Right renal cortex interstitium (tissue), 3 donors: ENCODE measurements around the gene PTCH2. TPM values are rescaled to one million over a fixed set of nuclear protein-coding genes. Genes with fewer than 3 reads are reported as not detected.
"Not testable (repeated sequence)": the region's sequence is repeated elsewhere in the genome, so short reads cannot be mapped to it uniquely, and the experiment has no call there.

Experiments
- DNase-seq, 3 donors: peaks; one replicate each; pipeline ENCODE4 v3.0.0-alpha.2; 2013; ENCODE audit warnings: low read depth in 3 of 3, low spot score in 2 of 3
- polyA plus RNA-seq, 3 donors: library from polyadenylated mRNA; unstranded; fragments of 120-200 nt; gene quantifications; one replicate each; pipeline ENCODE4 v1.2.1, GENCODE V29; 2013; ENCODE audit not compliant: insufficient read length in 3 of 3

Gene PTCH2
- polyA plus RNA-seq, 3 donors, result 2.9 to 3.3 (median 3.2) TPM

DNA sequence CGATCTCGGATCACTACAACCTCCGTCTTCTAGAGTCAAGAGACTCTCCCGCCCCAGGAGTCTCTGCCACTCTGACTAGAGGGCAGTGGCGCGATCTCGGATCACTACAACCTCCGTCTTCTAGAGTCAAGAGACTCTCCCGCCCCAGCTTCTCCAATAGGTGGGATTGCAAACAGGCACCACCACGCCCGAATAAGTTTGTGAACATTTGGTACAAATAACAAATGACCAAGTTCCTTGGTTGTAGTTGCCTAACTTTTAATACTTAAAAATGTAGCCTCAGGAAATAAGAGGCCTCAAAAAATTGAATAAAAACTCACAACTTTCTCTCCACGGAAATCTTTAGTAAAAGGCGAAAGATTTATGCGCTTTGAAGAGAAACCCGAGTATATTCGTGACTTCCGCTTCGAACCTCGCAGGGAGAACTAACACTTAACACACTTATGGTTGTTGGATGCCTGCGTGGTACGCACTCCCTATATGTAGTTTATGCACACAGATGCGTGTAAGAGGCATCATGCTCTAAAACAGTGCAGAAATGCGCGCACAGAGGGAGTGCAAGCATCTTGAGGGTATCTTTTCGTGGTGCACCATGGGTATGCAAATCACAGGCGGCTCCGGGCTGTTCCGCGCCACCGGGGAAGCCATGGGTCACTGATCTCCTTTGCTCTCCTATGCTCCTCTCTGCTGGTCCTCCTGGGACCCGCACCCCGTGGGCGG is 23.3 kb downstream of the PTCH2 start:
- peak in 2 of 3 donors; percentile 78 to 92 for DNase-seq

DNA sequence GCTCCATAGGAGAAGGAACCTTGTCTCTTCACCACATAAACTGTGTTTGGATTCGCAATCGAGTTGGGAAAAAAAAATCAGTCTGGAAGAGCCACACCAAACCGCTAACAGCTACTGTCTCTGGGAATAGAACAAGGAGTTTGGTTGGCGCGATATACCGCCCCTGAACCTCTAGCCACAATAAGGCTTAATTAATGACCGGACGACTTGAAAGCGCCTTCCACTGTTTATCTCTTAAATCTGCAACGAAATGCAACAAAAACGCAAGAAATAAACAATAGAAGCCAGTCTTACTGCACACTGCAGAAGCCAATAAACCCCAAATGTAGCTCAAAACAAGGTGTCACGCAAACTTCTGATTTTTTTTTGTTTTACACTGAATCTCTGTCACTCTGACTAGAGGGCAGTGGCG is 23.9 kb downstream of the PTCH2 start:
- no peak for DNase-seq

DNA sequence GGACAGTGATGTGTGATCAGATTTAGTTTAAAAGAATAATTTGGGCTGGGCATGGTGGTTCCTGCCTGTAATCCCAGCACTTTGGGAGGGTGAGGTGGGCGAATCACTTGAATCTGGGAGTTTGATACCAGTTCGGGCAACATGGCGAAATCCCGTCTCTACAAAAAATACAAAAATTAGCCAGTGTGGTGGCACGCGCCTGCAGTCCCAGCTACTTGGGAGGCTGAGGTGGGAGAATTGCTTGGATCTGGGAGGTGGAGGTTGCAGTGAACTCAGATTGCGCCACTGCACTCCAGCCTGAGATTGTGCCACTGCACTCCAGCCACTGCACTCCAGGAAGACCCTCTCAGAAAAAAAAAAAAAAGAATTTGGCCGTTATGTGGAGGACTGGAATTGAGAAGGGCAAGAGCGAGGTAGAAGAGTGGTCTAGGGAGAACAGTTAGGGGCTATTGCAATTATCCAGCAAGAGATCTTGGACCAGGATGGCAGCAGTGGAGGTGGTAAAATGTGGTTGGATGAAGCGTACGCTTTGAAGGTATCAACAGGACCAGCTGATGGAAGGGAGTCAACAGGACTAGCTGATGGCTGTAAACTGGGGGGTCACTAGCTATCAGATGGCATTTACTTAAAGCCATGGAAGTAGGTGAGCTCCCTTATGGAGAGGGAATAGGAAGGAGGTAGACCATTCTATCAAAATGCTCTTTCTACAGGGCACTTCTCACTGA is 25.1 kb downstream of the PTCH2 start:
- no peak for DNase-seq

DNA sequence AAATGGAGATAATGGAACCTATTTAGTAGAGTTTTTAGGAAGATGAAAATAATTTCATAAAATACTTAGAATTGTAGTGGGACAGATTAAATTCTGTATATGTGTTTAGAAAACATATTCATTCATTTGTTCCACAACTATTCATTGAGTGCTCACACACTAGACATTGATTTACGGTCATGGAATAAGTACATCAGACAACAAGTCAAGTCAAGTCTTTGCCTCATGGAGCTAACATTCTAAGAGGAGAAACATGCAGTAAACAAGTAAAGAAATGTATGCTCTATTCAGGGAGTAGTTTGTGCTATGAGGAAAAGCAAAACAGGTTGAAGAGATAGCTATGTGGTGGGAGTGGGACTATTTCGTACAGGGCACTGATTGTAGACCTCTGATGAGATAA is 25.7 kb downstream of the PTCH2 start:
- no peak for DNase-seq

DNA sequence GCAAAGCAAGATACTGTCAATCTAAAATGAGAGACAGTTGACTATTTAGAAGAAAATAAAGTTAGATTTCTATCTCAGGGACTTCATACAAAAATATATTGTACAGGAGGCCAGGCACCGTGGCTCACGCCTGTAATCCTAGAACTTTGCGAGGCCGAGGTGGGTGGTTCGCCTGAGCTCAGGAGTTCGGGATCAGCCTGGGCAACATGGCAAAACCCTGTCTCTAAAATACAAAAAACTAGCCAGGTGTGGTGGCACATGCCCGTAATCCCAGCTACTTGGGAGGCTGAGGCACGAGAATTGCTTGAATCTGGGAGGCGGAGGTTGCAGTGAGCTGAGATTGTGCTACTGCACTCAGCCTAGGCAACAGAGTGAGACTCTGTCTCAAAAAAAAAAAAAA is 27.1 kb downstream of the PTCH2 start:
- DNase-seq, result not testable (repeated sequence)

DNA sequence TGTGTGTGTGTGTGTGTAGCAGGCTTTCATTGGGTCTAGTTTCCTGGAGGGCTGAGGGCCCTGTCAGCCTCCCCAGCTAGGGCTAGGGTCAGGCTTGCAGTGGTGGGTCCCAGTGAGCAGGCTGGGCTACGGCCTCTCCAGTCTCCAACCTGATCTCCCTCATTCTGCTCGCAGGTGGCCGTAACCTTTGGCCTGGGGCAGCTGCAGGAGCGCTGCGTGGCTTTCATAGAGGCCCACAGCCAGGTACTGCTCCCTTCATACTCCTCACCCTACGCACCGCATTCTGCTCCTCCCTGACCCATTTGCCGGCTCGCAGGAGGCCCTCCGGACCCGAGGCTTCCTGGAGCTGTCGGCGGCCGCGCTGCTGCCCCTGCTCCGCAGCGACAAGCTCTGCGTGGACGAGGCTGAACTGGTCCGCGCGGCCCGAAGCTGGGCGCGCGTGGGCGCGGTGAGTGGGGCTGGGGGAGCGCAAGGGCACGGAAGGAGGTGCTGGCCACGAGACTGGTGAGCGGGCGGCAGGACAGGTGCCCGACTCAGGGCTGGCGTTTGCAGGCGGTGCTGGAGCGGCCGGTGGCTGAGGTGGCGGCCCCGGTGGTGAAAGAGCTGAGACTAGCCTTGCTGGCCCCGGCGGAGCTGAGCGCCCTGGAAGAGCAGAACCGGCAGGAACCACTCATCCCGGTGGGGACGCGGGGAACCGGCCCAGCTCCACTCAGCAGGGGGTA is 30.1 kb downstream of the PTCH2 start:
- no peak for DNase-seq

DNA sequence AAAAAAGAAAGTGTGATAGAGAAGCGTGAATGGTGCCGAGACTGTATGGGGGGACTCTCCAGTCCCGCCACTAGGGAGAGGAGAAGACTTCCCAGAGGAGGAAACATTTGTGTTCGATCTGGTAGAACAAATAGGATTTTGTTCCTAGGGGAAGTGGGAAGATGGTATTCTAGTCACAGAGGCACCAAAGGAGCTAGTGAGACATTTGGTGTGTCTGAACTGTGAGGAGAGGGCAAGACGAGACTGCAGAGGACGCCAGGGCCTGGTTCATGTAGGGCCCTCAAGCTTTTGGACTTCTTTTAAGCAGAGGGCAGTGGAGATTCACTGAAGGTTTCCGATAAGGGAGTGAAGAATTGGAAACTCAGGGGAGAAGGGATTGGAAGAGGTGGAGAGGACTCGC is 31.8 kb downstream of the PTCH2 start:
- no peak for DNase-seq

DNA sequence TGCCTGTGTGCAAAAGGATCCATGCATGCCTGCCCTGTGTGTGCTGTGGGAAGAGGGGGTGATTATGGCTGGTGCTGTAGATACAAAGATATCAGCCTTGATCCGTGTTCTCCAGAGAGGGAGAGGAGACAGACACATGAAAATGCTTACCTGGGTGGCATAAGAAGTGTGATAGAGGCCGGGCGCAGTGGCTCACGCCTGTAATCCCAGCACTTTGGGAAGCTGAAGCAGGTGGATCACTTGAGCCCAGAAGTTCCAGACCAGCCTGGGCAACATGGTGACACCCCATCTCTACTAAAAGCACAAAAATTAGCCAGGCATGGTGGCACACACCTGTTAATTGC is 32.3 kb downstream of the PTCH2 start:
- not testable (repeated sequence) for DNase-seq

DNA sequence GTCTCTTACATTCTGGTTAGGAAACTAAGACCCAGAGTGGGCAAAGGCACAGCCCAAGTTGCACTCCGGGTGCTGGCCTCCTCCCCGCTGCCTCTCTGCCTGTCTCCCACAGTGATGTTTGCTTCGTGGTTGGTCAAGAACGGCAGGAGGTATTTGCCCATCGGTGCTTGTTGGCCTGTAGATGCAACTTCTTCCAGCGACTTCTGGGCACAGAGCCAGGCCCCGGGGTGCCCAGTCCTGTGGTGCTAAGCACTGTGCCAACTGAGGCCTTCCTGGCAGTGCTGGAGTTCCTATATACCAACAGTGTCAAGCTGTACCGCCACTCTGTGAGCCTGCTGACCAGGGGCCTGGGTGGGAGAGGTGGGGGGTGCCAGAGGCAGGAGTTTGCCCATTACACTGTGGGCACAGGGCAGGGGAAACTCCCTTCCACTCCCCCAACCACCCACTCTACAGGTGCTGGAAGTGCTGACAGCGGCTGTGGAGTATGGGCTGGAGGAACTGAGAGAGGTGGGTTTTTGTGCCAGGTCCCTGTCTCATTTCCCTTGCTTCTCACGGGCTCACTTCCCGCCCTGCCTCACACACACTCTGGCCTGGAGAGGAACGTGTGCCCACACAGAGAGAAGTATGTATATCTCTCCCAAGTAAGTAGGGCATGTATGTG is 32.8 kb downstream of the PTCH2 start:
- DNase-seq, result no peak

DNA sequence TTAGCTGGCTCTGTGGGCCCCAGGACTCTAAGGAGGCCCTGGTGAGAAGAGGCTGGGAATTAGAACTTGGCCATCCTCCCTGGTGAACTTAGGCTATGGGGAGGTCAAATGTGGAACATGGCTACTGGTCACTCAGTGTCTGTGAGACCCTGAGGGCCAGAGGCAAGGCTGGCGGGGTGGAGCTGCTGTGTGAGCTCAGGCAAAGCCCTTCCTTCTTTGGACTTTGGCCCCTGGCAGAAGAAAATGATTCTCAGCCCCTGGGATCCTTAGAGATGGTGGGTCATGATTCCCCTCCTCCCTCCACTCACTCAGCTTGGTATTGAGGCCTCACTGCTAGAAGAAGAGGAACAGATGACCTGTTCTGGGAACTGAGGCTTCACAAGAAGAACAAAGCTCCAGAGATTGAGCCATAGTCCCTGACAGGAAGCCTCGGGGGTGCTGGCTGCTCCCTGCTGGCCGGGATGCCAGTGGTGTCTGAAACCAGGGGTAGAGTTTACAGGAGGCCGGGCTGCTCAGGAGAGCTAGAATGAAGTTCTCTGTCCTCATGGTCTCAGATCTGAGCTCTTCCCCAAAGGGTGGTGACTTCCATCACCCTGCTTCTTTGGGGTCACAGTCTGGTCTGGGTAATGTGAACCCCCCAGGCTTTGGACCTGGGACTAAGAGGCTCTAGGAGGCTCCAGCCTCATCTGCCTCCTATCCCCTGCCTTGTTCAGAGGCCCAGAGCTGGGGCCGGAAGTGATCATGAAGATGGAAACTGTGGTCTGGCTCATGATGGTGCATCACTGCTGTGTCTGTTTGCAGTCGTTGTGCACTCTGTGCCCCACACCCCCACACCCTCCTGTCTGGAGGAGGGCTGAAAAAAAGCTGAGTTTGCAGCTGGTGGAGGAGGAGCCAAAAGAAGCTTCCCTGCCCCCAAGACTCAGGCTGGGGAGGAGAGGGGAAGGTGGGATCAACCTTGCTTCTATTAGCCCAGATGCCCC is 33.8 kb downstream of the PTCH2 start:
- no peak for DNase-seq

DNA sequence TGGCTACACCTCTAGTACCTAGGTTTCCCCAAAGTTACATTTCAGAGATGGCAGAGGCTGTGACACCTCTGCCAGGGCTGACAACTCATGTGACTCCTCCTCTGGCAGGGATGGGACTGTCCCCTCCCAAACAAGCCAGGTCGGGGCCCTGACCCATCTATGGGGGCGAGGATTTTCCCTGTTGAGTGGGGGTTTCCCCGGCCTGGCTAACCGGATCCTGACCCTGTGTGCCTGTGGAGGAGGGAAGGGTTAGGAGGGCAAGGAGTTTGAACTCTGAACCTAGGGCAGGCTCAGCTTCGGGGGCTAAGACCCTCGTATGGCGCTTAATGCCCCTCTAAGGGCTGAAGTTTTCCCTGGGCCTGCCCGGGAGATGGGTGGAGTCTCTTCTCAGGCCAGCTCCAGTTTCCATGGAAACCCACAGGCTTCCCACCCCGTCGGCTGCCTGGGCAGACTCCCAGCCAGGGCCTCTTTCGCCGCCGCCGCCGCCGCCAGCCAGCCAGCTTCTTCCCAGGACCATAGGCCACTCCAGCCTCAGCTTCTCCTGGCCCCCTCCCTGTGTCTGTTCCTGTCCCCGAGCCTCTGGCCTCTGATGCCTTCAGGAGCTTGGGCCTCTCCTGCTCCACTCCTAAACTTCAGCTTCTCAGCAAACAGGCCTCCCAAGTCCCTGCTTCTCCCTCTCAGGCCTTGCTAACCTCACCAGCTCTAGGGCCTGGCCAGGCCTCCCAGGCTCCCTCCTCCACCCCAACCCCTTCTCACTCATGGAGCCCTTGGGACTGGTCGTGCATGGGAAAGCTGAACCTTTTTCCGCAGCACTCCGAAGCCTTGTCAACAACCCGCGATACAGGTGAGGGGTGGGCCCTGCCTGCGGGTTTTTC is 34.8 kb downstream of the PTCH2 start, which contains the start of gene BTBD19:
Gene BTBD19 (plus strand): TSS at position 461 of the 875 bp plus-strand sequence. CDS start 298 bp downstream, at position 759.
- peak in 1 of 3 donors; percentile 79 for DNase-seq

DNA sequence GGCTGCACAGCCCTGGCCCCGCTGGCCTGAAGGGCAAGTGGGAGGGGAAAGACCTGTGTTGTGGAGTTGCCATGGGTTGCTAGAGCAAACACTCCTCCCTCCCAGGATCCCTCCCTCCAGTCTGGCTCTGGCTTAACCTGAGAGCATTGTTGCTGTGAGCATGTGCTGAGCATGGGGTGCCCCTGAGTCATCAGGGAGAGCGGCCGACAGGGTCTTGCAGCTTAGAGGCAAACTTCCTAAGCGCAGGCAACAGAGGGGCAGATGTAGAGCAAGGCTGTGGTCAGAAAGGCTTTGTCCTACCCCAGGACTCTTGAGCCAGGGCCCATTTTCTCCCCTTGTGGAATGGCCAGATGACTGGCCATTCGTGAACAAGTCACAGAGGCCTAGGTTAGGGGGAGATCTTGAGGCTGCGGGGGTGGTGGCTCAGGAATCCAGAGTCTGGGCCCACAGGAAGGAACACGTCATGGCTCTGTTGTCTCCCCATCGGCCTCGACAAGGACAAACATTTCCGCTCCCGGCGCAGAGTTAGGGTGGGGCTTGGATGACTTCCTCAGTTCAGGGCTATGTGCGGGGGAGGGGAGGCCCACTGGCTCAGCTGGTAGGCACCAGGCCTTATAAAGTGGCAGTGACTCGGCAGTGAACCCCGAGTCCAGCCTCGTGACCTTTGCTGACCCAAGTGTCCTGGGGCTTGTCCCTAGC is 35.5 kb downstream of the PTCH2 start:
- peak; percentile 78 to 84 (median 82) for DNase-seq

DNA sequence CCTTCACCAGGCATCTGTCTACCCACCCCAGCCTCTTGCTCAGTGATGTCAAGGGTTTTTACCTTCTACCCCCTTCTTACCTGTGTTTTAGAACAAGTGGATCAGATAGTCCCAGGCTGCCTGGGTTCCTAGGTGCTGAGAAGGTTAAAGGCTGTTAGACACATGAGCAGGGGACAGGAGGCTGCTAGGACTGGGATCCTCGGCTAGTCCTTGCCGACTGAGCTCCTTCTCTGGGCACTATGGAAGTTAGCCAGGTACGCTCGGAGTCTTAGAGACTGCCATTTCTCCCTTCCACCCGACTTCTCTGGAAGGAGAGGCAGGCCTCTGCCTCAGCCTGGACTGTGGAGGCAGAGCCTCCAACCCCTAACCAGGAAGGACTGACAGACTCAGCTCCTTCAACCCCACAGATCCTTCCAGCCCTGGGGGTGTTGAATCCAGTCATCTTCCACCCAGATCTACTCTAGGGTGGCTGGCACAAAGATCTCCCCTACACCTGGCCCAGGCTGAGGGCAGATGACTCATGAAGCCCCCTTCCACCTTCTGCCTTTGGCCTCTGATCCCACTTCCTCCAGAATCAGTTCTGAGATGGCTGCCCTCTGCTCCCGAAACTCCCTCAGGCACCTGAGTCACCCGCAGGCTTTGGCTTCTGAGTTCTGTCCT is 36.2 kb downstream of the PTCH2 start, which contains the start of gene DYNLT4:
Gene DYNLT4 (minus strand): TSS at position 648 of the 660 bp plus-strand sequence. CDS start 683 bp downstream, outside the sequence.
- DNase-seq, result no peak

DNA sequence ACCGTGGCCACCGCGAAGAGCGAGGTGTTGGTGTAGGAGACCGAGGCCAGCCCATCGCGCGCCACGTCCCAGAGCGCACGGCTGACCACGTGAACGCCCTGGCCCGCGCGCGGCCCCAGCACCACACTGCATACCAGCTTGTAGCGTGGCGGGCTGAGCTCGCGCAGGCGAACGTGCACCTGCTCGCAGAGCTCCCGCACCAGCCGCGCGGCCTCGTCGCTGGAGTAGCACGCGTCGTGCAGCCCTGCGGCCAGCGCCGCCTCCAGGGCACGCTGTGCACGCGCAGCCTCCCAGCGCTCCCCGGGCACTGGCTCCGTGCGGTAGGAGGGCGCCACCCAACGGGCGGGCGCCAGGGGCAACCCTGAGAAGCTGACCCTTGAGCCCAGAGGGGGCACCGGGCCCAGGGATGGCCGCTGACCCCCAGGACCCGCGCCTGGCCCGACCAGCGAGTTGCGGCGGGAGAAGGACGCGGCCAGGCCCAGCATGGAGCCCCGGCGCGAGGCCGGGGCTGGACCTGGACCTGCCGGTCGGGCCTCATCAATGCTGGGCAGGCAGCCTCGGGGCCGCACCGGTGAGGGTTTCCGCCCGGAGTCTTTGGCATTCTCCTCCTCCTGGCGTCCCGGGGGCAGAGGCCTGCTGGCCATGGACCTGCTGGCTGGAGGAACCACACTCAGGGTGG is 36.9 kb downstream of the PTCH2 start:
- no peak for DNase-seq

DNA sequence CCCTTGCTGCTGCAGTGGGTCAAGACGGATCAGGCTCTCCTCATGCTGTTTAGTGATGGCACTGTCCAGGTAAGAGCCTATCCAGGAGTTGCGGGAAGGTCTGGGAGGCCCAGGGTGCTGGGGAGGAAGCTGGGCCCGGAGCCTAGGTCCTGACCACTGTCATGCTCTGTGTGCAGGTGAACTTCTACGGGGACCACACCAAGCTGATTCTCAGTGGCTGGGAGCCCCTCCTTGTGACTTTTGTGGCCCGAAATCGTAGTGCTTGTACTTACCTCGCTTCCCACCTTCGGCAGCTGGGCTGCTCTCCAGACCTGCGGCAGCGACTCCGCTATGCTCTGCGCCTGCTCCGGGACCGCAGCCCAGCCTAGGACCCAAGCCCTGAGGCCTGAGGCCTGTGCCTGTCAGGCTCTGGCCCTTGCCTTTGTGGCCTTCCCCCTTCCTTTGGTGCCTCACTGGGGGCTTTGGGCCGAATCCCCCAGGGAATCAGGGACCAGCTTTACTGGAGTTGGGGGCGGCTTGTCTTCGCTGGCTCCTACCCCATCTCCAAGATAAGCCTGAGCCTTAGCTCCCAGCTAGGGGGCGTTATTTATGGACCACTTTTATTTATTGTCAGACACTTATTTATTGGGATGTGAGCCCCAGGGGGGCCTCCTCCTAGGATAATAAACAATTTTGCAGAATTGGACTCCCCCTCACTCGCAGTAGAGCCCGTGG is 37.6 kb downstream of the PTCH2 start:
- DNase-seq, result no peak

DNA sequence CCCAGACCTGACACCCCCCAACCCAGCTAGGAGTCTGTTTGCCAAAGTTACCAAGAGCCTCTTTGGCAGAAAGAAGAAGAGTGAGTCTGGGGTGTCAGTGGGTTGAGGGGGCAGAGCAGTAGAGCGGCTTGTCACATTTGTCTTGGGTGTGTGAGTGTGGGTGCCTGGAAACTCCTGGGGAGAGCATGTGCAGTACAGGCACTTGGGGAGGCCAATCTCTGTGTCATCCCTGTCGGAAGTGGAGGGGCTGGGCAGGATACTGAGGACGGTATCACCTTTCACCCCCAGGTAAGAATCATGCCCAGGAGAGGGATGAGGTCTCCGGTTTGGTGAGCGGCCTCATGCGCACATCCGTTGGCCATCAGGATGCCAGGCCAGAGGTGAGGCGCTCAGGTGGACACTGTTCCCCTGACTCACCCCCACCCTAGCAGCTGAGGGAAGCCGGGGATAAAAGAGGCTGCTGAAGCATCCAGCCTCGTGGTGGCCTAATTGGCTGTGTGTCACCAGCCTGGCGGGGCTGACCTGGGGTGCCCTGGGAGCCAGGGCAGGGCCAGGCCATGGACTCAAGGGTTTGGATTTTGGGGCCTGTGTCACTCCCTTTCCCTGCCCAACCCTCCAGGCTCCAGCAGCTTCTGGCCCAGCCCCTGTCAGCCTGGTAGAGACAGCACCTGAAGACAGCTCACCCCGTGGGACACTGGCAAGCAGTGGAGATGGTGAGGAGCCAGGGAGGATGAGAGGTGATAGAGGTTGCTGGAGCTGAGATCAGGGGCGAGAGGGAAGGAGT is 39.5 kb downstream of the PTCH2 start:
- no peak for DNase-seq
